ENCODE data around the gene TTLL11.
A peak's percentile ranks its signal among the peaks of the same experiment; 100 is the strongest.
"Not testable (repeated sequence)": the region's sequence is repeated elsewhere in the genome, so short reads cannot be mapped to it uniquely, and the experiment has no call there.

The TTLL11 gene

GRCh38 chr9:122125158-122125508 is 32.0 kb upstream of the TTLL11 start:
- DNase-seq (ENCODE audit: low read depth), result peak; percentile 58

GRCh38 chr9:122124528-122124927 is 31.4 kb upstream of the TTLL11 start:
- no peak for DNase-seq (ENCODE audit: low read depth)

- no peak for DNase-seq (ENCODE audit: low read depth)
Observed at GRCh38 chr9:122124048-122124447, 30.9 kb upstream of the TTLL11 start.

- DNase-seq (ENCODE audit: low read depth), result peak; percentile 60
Observed at GRCh38 chr9:122122903-122123632, 30.0 kb upstream of the TTLL11 start.

- no peak for DNase-seq (ENCODE audit: low read depth)
Observed at GRCh38 chr9:122122468-122122867, 29.4 kb upstream of the TTLL11 start.

- no peak for DNase-seq (ENCODE audit: low read depth)
Observed at GRCh38 chr9:122121931-122122330, 28.8 kb upstream of the TTLL11 start.

- no peak for DNase-seq (ENCODE audit: low read depth)
Observed at GRCh38 chr9:122121391-122121790, 28.3 kb upstream of the TTLL11 start.

- DNase-seq (ENCODE audit: low read depth), result no peak
Observed at GRCh38 chr9:122120316-122121071, 27.4 kb upstream of the TTLL11 start.

GRCh38 chr9:122119721-122120120 is 26.6 kb upstream of the TTLL11 start:
- DNase-seq (ENCODE audit: low read depth), result no peak

- peak; percentile 81 for DNase-seq (ENCODE audit: low read depth)
Observed at GRCh38 chr9:122119166-122119521, 26.0 kb upstream of the TTLL11 start.

- DNase-seq (ENCODE audit: low read depth), result no peak
Observed at GRCh38 chr9:122118343-122119165, 25.4 kb upstream of the TTLL11 start.

- DNase-seq (ENCODE audit: low read depth), result not testable (repeated sequence)
Observed at GRCh38 chr9:122117241-122117640, 24.1 kb upstream of the TTLL11 start.

GRCh38 chr9:122116448-122117173 is 23.5 kb upstream of the TTLL11 start:
- no peak for DNase-seq (ENCODE audit: low read depth)

- no peak for DNase-seq (ENCODE audit: low read depth)
Observed at GRCh38 chr9:122116040-122116439, 22.9 kb upstream of the TTLL11 start.

GRCh38 chr9:122115176-122116035 is 22.3 kb upstream of the TTLL11 start:
- no peak for DNase-seq (ENCODE audit: low read depth)

- DNase-seq (ENCODE audit: low read depth), result no peak
Observed at GRCh38 chr9:122113574-122113973, 20.5 kb upstream of the TTLL11 start.

GRCh38 chr9:122112238-122112637 is 19.1 kb upstream of the TTLL11 start:
- DNase-seq (ENCODE audit: low read depth), result no peak

GRCh38 chr9:122111413-122112085 is 18.4 kb upstream of the TTLL11 start:
- no peak for DNase-seq (ENCODE audit: low read depth)

- no peak for DNase-seq (ENCODE audit: low read depth)
Observed at GRCh38 chr9:122110100-122110833, 17.2 kb upstream of the TTLL11 start.
